Cardiac septum (tissue), 1 donor: Measurements from ENCODE around the gene CARD9. TPM values are rescaled to one million over a fixed set of nuclear protein-coding genes. Genes with fewer than 3 reads are reported as not detected.
A peak's percentile ranks its signal among the peaks of the same experiment; 100 is the strongest.

Source experiments
- DNase-seq: peaks from one replicate; pipeline ENCODE4 v3.0.0-alpha.2; 2020; ENCODE audit warnings: low spot score
- intact Hi-C: fragments of 100-400 bp; cut with DNase I; formaldehyde crosslinking; loops from one replicate; pipeline ENCODE4 v1.14.0; 2022
- total RNA-seq: library from RNA; stranded (reverse); fragmentation: NEBNext Ultra II Directional; extraction: Animal tissue kit (Norgen Biotek cat#: 25700); gene quantifications from one replicate; pipeline ENCODE4 v1.2.1, GENCODE V29; 2021
- donor health status: DM: no; HTN: no; CAD: no.

Gene CARD9
- total RNA-seq, 1 donor from 2014 or later = 0.70 TPM

- intact Hi-C loops = no loop called here
- no peak for DNase-seq
These were observed 5.9 kb downstream of the CARD9 start for GRCh38 chr9:136367296-136368145.

GRCh38 chr9:136366826-136367225 is 6.6 kb downstream of the CARD9 start:
- DNase-seq = no peak
- intact Hi-C loops = no loop called here

- intact Hi-C loops = no loop called here
These were observed 7.7 kb downstream of the CARD9 start for GRCh38 chr9:136365775-136366222.

GRCh38 chr9:136364942-136365774 is 8.3 kb downstream of the CARD9 start:
- no peak for DNase-seq
- intact Hi-C loops = no loop called here

More at GRCh38 chr9:136365775-136366222, 7.7 kb downstream of the CARD9 start:
- DNase-seq = no peak

- DNase-seq = no peak
- intact Hi-C loops = loop anchor here (1.0 to 2.0 kb wide), 3 partner anchors 18 to 36 kb away; partner anchors contain the start of gene SNAPC4
These were observed 9.3 kb downstream of the CARD9 start for GRCh38 chr9:136363949-136364748.

GRCh38 chr9:136363106-136363948 is 10.1 kb downstream of the CARD9 start, which contains the start of gene DNLZ:
Gene DNLZ (minus strand): TSS chr9:136363744. CDS start chr9:136363714, 30 bp downstream.
- intact Hi-C loops = loop anchor here (1.0 to 2.0 kb wide), 3 partner anchors 17 to 37 kb away; partner anchors contain the start of gene SNAPC4
- DNase-seq = peak; percentile 99

- no peak for DNase-seq
- intact Hi-C loops = loop anchor here (2.0 kb wide), 1 partner anchor 20 kb away; no protein-coding TSS in a partner anchor
These were observed 11.1 kb downstream of the CARD9 start for GRCh38 chr9:136362450-136362784.

- no peak for DNase-seq
- intact Hi-C loops = loop anchor here (2.0 kb wide), 1 partner anchor 19 kb away; no protein-coding TSS in a partner anchor
These were observed 11.6 kb downstream of the CARD9 start for GRCh38 chr9:136361754-136362449.

GRCh38 chr9:136361047-136361753 is 12.3 kb downstream of the CARD9 start:
- DNase-seq = no peak
- intact Hi-C loops = no loop called here

- intact Hi-C loops = no loop called here
- no peak for DNase-seq
These were observed 13.4 kb downstream of the CARD9 start for GRCh38 chr9:136359774-136360718.

GRCh38 chr9:136358888-136359287 is 14.6 kb downstream of the CARD9 start:
- no peak for DNase-seq
- intact Hi-C loops = no loop called here

- DNase-seq = no peak
- intact Hi-C loops = no loop called here
These were observed 15.5 kb downstream of the CARD9 start for GRCh38 chr9:136358016-136358415.

- DNase-seq = no peak
- intact Hi-C loops = no loop called here
These were observed 16.2 kb downstream of the CARD9 start for GRCh38 chr9:136357202-136357725.

- intact Hi-C loops = no loop called here
- DNase-seq = no peak
These were observed 17.6 kb downstream of the CARD9 start for GRCh38 chr9:136355616-136356557.

- peak; percentile 91 for DNase-seq
- intact Hi-C loops = loop anchor here (1.0 kb wide), 1 partner anchor 11 kb away; no protein-coding TSS in a partner anchor
These were observed 18.8 kb downstream of the CARD9 start for GRCh38 chr9:136354592-136355085.
